Activated T-helper 1 cell treated with Interleukin-2 at 50 U/mL for 16 hours (primary cell): Measurements from ENCODE around the gene FLAD1.
A peak's percentile ranks its signal among the peaks of the same experiment; 100 is the strongest.

Source experiments
- DNase-seq: peaks from one replicate; pipeline ENCODE4 v3.0.0-alpha.2; 2020; ENCODE audit warnings: low read depth

The FLAD1 gene

GRCh38 chr1:155017041-155017945 is 34.1 kb downstream of the FLAD1 start:
- DNase-seq, result peak; percentile 86

- no peak for DNase-seq
Observed at GRCh38 chr1:155017946-155018316, 34.8 kb downstream of the FLAD1 start.

GRCh38 chr1:155018617-155019348 is 35.6 kb downstream of the FLAD1 start:
- no peak for DNase-seq

- DNase-seq, result no peak
Observed at GRCh38 chr1:155019377-155020245, 36.5 kb downstream of the FLAD1 start.

- DNase-seq, result no peak
Observed at GRCh38 chr1:155022136-155022926, 39.2 kb downstream of the FLAD1 start.

- no peak for DNase-seq
Observed at GRCh38 chr1:155022927-155023236, 39.7 kb downstream of the FLAD1 start.

- DNase-seq, result no peak
Observed at GRCh38 chr1:155023627-155024026, 40.5 kb downstream of the FLAD1 start.

GRCh38 chr1:155024315-155024714 is 41.2 kb downstream of the FLAD1 start:
- no peak for DNase-seq

- DNase-seq, result no peak
Observed at GRCh38 chr1:155026154-155026553, 43.0 kb downstream of the FLAD1 start.

GRCh38 chr1:155026588-155026987 is 43.4 kb downstream of the FLAD1 start:
- DNase-seq, result no peak

GRCh38 chr1:155029513-155030242 is 46.5 kb downstream of the FLAD1 start:
- no peak for DNase-seq

GRCh38 chr1:155030243-155030795 is 47.2 kb downstream of the FLAD1 start:
- DNase-seq, result no peak

- no peak for DNase-seq
Observed at GRCh38 chr1:155030899-155031298, 47.8 kb downstream of the FLAD1 start.

- no peak for DNase-seq
Observed at GRCh38 chr1:155032886-155033285, 49.7 kb downstream of the FLAD1 start.

- no peak for DNase-seq
Observed at GRCh38 chr1:155033524-155033923, 50.4 kb downstream of the FLAD1 start, which contains the start of the genes DCST1 and DCST2. DCST1 (plus strand) TSS chr1:155033824; CDS start chr1:155034037, 213 bp downstream. DCST2 (minus strand) TSS chr1:155033781; CDS start chr1:155033701, 80 bp downstream.

- no peak for DNase-seq
Observed at GRCh38 chr1:155034318-155035208, 51.4 kb downstream of the FLAD1 start.

- no peak for DNase-seq
Observed at GRCh38 chr1:155035936-155036335, 52.8 kb downstream of the FLAD1 start.

- no peak for DNase-seq
Observed at GRCh38 chr1:155037043-155037442, 53.9 kb downstream of the FLAD1 start.

- no peak for DNase-seq
Observed at GRCh38 chr1:155037851-155038441, 54.8 kb downstream of the FLAD1 start.
